Mesothelial cell of epicardium (in vitro differentiated cells): ENCODE results near the gene VIM. TPM values are rescaled to one million over a fixed set of nuclear protein-coding genes. Genes with fewer than 3 reads are reported as not detected.

Experiments
- DNase-seq, 2 experiments: peaks; one replicate each; pipeline ENCODE4 v3.0.0; 2021; ENCODE audit warnings: low spot score in 2 of 2; ENCODE audit not compliant: unreplicated experiment in 2 of 2
- H3K27ac Mint-ChIP-seq: 2 replicates; pipeline ENCODE4 v1.8.0; 2021; ENCODE audit warnings: mixed read lengths
- H3K27me3 Mint-ChIP-seq: 2 replicates; pipeline ENCODE4 v1.8.0; 2021; ENCODE audit warnings: low read depth, mixed read lengths
- H3K36me3 Mint-ChIP-seq: 2 replicates; pipeline ENCODE4 v1.8.0; 2021; ENCODE audit warnings: mixed read lengths
- H3K4me1 Mint-ChIP-seq: 2 replicates; pipeline ENCODE4 v1.8.0; 2021; ENCODE audit warnings: mixed read lengths
- H3K4me3 Mint-ChIP-seq: 2 replicates; pipeline ENCODE4 v1.8.0; 2021; ENCODE audit warnings: mild to moderate bottlenecking, moderate library complexity, mixed read lengths
- H3K9me3 Mint-ChIP-seq: 2 replicates; pipeline ENCODE4 v1.8.0; 2021; ENCODE audit warnings: mixed read lengths
- CTCF ChIP-seq: fragments of 200-600 bp; sonication (generic); IDR thresholded peaks from one replicate; pipeline ENCODE4 v1.5.0; 2021; ENCODE audit warnings: antibody characterized with exemption; ENCODE audit not compliant: unreplicated experiment
- total RNA-seq: library from RNA; stranded (reverse); gene quantifications from 3 replicates; pipeline ENCODE4 v1.2.1, GENCODE V29; 2021

Gene VIM
- total RNA-seq, 1 donor from 2014 or later, result 1,481 TPM

GRCh38 chr10:17199351-17199804 lies 28.7 kb upstream of the VIM start:
- Mint-ChIP-seq H3K9me3 (peaks cover 11% of the 10 kb centered on the region), H3K4me1 (peaks cover 49% of the 10 kb centered on the region), H3K27me3 (no peaks in the 10 kb centered on the region), H3K36me3 (peaks cover 2% of the 10 kb centered on the region), H3K27ac (peak overlapping the region; percentile 94), H3K4me3 (peak overlapping the region; percentile 80)
- TF ChIP-seq CTCF, result no peak
- no peak for DNase-seq

- Mint-ChIP-seq H3K9me3 (peaks cover 10% of the 10 kb centered on the region), H3K4me3 (peak overlapping the region; percentile 80), H3K27me3 (no peaks in the 10 kb centered on the region), H3K36me3 (peaks cover 2% of the 10 kb centered on the region), H3K27ac (peak overlapping the region; percentile 94), H3K4me1 (peaks cover 51% of the 10 kb centered on the region)
- TF ChIP-seq CTCF, result no peak
- no peak for DNase-seq
These were observed 27.8 kb upstream of the VIM start for GRCh38 chr10:17200001-17200911.

GRCh38 chr10:17200912-17201793 lies 26.9 kb upstream of the VIM start, which contains the start of gene TRDMT1:
Gene TRDMT1 (minus strand): TSS chr10:17201672. CDS start chr10:17201634, 38 bp downstream.
- TF ChIP-seq CTCF, result no peak
- H3K27me3 Mint-ChIP-seq, result no peaks in the 10 kb centered on the region
- H3K4me1 Mint-ChIP-seq, result peaks cover 51% of the 10 kb centered on the region

GRCh38 chr10:17201794-17202116 lies 26.3 kb upstream of the VIM start:
- DNase-seq, result no peak

More at GRCh38 chr10:17200912-17201793, 26.9 kb upstream of the VIM start, which contains the start of gene TRDMT1:
- H3K4me3 Mint-ChIP-seq, result peak within 1 kb of the TSS; percentile 80
- H3K27ac Mint-ChIP-seq, result peak within 1 kb of the TSS; percentile 94
- peak; percentile 80 to 84 for DNase-seq
- peaks cover 2% of the 10 kb centered on the region for H3K36me3 Mint-ChIP-seq
- peaks cover 7% of the 10 kb centered on the region for H3K9me3 Mint-ChIP-seq

More at GRCh38 chr10:17201794-17202116, 26.3 kb upstream of the VIM start:
- TF ChIP-seq CTCF, result no peak
- no peaks in the 10 kb centered on the region for H3K27me3 Mint-ChIP-seq
- peak overlapping the region; percentile 80 for H3K4me3 Mint-ChIP-seq
- H3K27ac Mint-ChIP-seq, result peak overlapping the region; percentile 94
- H3K36me3 Mint-ChIP-seq, result peaks cover 2% of the 10 kb centered on the region
- H3K4me1 Mint-ChIP-seq, result peaks cover 51% of the 10 kb centered on the region
- peaks cover 7% of the 10 kb centered on the region for H3K9me3 Mint-ChIP-seq
